WTC11 (cell line): ENCODE data around the gene ADAMTS7.

Experiments used
- CREM ChIP-seq: sonication (generic); formaldehyde crosslinking; IDR thresholded peaks from 2 replicates; pipeline ENCODE4 v1.8.1; 2022; ENCODE audit warnings: mild to moderate bottlenecking, missing genetic modification reagents, moderate library complexity
- CTCF ChIP-seq: fragments of 200-600 bp; IDR thresholded peaks from 2 replicates; pipeline ENCODE4 v1.8.0; 2022; ENCODE audit warnings: antibody characterized with exemption
- HMGXB4 ChIP-seq: sonication (generic); formaldehyde crosslinking; IDR thresholded peaks from 2 replicates; pipeline ENCODE4 v1.8.1; 2023; ENCODE audit warnings: mild to moderate bottlenecking, moderate library complexity, missing genetic modification reagents
- JUN ChIP-seq: sonication (generic); formaldehyde crosslinking; IDR thresholded peaks from 2 replicates; pipeline ENCODE4 v1.8.0; 2023; ENCODE audit warnings: mild to moderate bottlenecking, missing genetic modification reagents
- MAX ChIP-seq: sonication (generic); formaldehyde crosslinking; IDR thresholded peaks from 2 replicates; pipeline ENCODE4 v1.8.0; 2022; ENCODE audit warnings: mild to moderate bottlenecking, missing genetic modification reagents
- NR3C1 ChIP-seq: sonication (generic); formaldehyde crosslinking; conservative IDR thresholded peaks from 2 replicates; pipeline ENCODE4 v1.8.1; 2023; ENCODE audit warnings: low read depth, mild to moderate bottlenecking, missing genetic modification reagents
- SP1 ChIP-seq: sonication (generic); formaldehyde crosslinking; conservative IDR thresholded peaks from 2 replicates; pipeline ENCODE4 v1.8.1; 2022; ENCODE audit warnings: missing genetic modification reagents
- ZNF138 ChIP-seq: sonication (generic); formaldehyde crosslinking; conservative IDR thresholded peaks from 2 replicates; pipeline ENCODE4 v1.8.1; 2022; ENCODE audit warnings: mild to moderate bottlenecking, moderate library complexity, missing genetic modification reagents

- TF ChIP-seq MAX (CRISPR knock-in tag): no peak
- TF ChIP-seq HMGXB4 (CRISPR knock-in tag): no peak
- TF ChIP-seq CTCF: no peak
- TF ChIP-seq SP1 (CRISPR knock-in tag): no peak
- no peak for TF ChIP-seq ZNF138 (CRISPR knock-in tag)
- no peak for TF ChIP-seq CREM
- TF ChIP-seq NR3C1: no peak
- TF ChIP-seq JUN: no peak
These were observed 59.7 kb downstream of the ADAMTS7 start for GRCh38 chr15:78751602-78751979.
